CD8-positive, alpha-beta memory T cell (primary cell): ENCODE data around the gene RNF13. TPM values are rescaled to one million over a fixed set of nuclear protein-coding genes. Genes with fewer than 3 reads are reported as not detected.
"Not testable (repeated sequence)": the region's sequence is repeated elsewhere in the genome, so short reads cannot be mapped to it uniquely, and the experiment has no call there.

Source experiments
- CTCF ChIA-PET: fragments of 350-600 bp; sonication (Branson Sonifier 250); formaldehyde crosslinking; loops from one replicate; lab custom pipeline; 2021; ENCODE audit warnings: antibody characterized with exemption; lab: Charles Lee
- POLR2A ChIA-PET: fragments of 350-600 bp; sonication (Branson Sonifier 250); formaldehyde crosslinking; loops from one replicate; lab custom pipeline; 2021; ENCODE audit warnings: antibody characterized with exemption; lab: Charles Lee
- DNase-seq, 5 donors: peaks; one replicate each; pipeline versions ENCODE4 v3.0.0 to v3.0.0-alpha.2; 2020 to 2022; ENCODE audit warnings: mixed read lengths in 1 of 5
- H3K27ac ChIP-seq: one replicate; pipeline ENCODE4 v1.7.0; 2013; ENCODE audit warnings: low read depth, mild to moderate bottlenecking, low read length, moderate library complexity
- H3K27me3 ChIP-seq: 2 replicates; pipeline ENCODE4 v1.7.0; 2013; ENCODE audit warnings: low read length, mild to moderate bottlenecking; ENCODE audit not compliant: insufficient read depth, poor library complexity, severe bottlenecking
- H3K36me3 ChIP-seq: 2 replicates; pipeline ENCODE4 v1.7.0; 2013; ENCODE audit warnings: mild to moderate bottlenecking, low read length, moderate library complexity; ENCODE audit not compliant: insufficient read depth
- H3K4me1 ChIP-seq: 2 replicates; pipeline ENCODE4 v1.7.0; 2013; ENCODE audit warnings: mild to moderate bottlenecking, low read length, moderate library complexity; ENCODE audit not compliant: insufficient read depth
- H3K4me3 ChIP-seq: 2 replicates; pipeline ENCODE4 v1.7.0; 2013; ENCODE audit warnings: mild to moderate bottlenecking, low read length
- H3K9me3 ChIP-seq: 2 replicates; pipeline ENCODE4 v1.7.0; 2013; ENCODE audit warnings: mild to moderate bottlenecking, low read length
- H3K27ac Mint-ChIP-seq, 8 donors: one replicate each; pipeline ENCODE4 v1.8.0; 2020 to 2021; ENCODE audit warnings: mixed read lengths in 8 of 8, mild to moderate bottlenecking in 6 of 8, inconsistent platforms in 3 of 8, moderate library complexity in 3 of 8
- H3K27me3 Mint-ChIP-seq, 2 donors: one replicate each; pipeline ENCODE4 v1.8.0; 2020 to 2021; ENCODE audit warnings: mixed read lengths in 2 of 2, mild to moderate bottlenecking in 1 of 2, moderate library complexity in 1 of 2
- H3K36me3 Mint-ChIP-seq, 3 donors: one replicate each; pipeline ENCODE4 v1.8.0; 2020 to 2021; ENCODE audit warnings: mixed read lengths in 3 of 3, inconsistent platforms in 1 of 3, mild to moderate bottlenecking in 1 of 3
- H3K4me1 Mint-ChIP-seq, 3 donors: one replicate each; pipeline ENCODE4 v1.8.0; 2020 to 2021; ENCODE audit warnings: mixed read lengths in 3 of 3, inconsistent platforms in 1 of 3, mild to moderate bottlenecking in 1 of 3
- H3K4me3 Mint-ChIP-seq, 7 donors: one replicate each; pipeline ENCODE4 v1.8.0; 2020 to 2021; ENCODE audit warnings: mixed read lengths in 7 of 7, mild to moderate bottlenecking in 6 of 7, moderate library complexity in 4 of 7, inconsistent platforms in 2 of 7
- H3K9me3 Mint-ChIP-seq, 5 donors: one replicate each; pipeline ENCODE4 v1.8.0; 2020 to 2022; ENCODE audit warnings: mixed read lengths in 5 of 5, mild to moderate bottlenecking in 3 of 5, moderate library complexity in 2 of 5, inconsistent platforms in 1 of 5
- polyA plus RNA-seq: library from polyadenylated mRNA; unstranded; fragments of 300-500 nt; fragmentation: Illumina TruSeq; gene quantifications from one replicate; pipeline ENCODE4 v1.2.3, GENCODE V29; 2021
- total RNA-seq, 2 experiments: library from RNA; stranded (reverse); gene quantifications; one replicate each; pipeline ENCODE4 v1.2.3, GENCODE V29; 2021

RNF13 gene
- total and polyA plus RNA-seq, 3 experiments from 2014 or later = 33.5 to 110 (median 33.6) TPM

DNA sequence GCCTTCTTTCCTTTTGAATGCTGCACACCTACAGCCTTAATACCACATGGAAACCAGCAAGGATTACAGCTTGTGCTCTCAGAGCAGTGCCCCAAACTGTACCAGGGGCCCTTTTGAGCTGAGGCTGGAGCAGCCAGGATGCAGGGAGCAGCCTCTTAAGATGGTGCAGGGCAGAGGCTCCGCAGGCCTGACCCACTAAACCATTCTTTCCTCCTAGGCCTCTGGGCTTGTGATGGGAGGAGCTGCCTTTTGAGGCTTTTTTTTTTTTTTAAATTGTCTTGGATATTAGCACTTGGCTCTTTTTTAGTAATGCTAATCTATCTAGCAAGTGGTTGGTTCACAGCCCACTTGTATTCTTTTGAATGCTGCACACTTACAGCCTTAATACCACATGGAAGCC lies 120.0 kb downstream of the RNF13 start:
- Mint-ChIP-seq H3K36me3 (peaks cover 12 to 42% (median 19%) of the 10 kb centered on the region in 3 donors), H3K4me1 (peaks cover 17 to 36% (median 31%) of the 10 kb centered on the region in 3 donors), H3K27me3 (no peaks in the 10 kb centered on the region), H3K27ac (peak overlapping the region in 1 of 8 donors; percentile 21), H3K9me3 (no peaks in the 10 kb centered on the region), H3K4me3 (no peak overlapping the region)
- H3K4me1 ChIP-seq = peaks cover 4% of the 10 kb centered on the region
- H3K4me3 ChIP-seq = no peak overlapping the region
- H3K36me3 ChIP-seq = no peaks in the 10 kb centered on the region
- no peak overlapping the region for H3K27ac ChIP-seq
- no peak for DNase-seq
- CTCF ChIA-PET = no interaction called here
- H3K27me3 ChIP-seq = no peaks in the 10 kb centered on the region
- no peaks in the 10 kb centered on the region for H3K9me3 ChIP-seq
- POLR2A ChIA-PET = no interaction called here

DNA sequence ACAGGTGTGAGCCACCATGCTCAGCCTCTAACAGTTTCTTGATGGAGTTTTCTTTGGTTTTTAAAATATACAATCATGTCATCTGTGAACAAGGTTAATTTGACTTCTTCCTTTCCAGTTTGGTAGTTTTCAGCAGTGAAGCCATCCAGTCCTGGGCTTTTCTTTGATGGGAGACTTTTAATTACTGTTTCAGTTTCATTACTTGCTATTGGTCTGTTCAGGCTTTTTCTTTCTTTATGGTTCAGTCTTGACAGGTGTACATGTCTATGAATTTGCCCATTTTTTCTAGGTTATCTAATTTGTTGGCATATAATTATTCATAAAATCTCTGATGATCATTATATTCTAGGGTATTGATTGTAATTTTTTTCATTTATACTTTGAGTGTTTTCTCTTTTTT lies 120.8 kb downstream of the RNF13 start:
- Mint-ChIP-seq H3K4me1 (peaks cover 17 to 40% (median 36%) of the 10 kb centered on the region in 3 donors), H3K9me3 (no peaks in the 10 kb centered on the region), H3K4me3 (no peak overlapping the region), H3K36me3 (peaks cover 11 to 41% (median 15%) of the 10 kb centered on the region in 3 donors), H3K27ac (peak overlapping the region in 5 of 8 donors; percentile 15 to 58 (median 48)), H3K27me3 (no peaks in the 10 kb centered on the region)
- POLR2A ChIA-PET = no interaction called here
- no peaks in the 10 kb centered on the region for H3K27me3 ChIP-seq
- DNase-seq = no peak
- CTCF ChIA-PET = no interaction called here
- no peak overlapping the region for H3K27ac ChIP-seq
- H3K36me3 ChIP-seq = no peaks in the 10 kb centered on the region
- H3K4me1 ChIP-seq = peaks cover 4% of the 10 kb centered on the region
- H3K4me3 ChIP-seq = no peak overlapping the region
- no peaks in the 10 kb centered on the region for H3K9me3 ChIP-seq

- no peaks in the 10 kb centered on the region for H3K27me3 Mint-ChIP-seq
- Histone ChIP-seq H3K27me3 (no peaks in the 10 kb centered on the region), H3K4me1 (peaks cover 4% of the 10 kb centered on the region), H3K9me3 (no peaks in the 10 kb centered on the region), H3K36me3 (no peaks in the 10 kb centered on the region), H3K4me3 (no peak overlapping the region), H3K27ac (no peak overlapping the region)
- POLR2A ChIA-PET = no interaction called here
- H3K36me3 Mint-ChIP-seq = peaks cover 14 to 42% (median 15%) of the 10 kb centered on the region in 3 donors
- DNase-seq = no peak
- H3K9me3 Mint-ChIP-seq = no peaks in the 10 kb centered on the region
- no peak overlapping the region for H3K4me3 Mint-ChIP-seq
- CTCF ChIA-PET = no interaction called here
- peaks cover 17 to 43% (median 42%) of the 10 kb centered on the region in 3 donors for H3K4me1 Mint-ChIP-seq
- H3K27ac Mint-ChIP-seq = peak overlapping the region in 2 of 8 donors; percentile 43 to 58
These were observed 121.5 kb downstream of the RNF13 start for GRCh38 chr3:149934524-149934923.

GRCh38 chr3:149936812-149937230 lies 123.8 kb downstream of the RNF13 start:
- H3K36me3 Mint-ChIP-seq = peaks cover 9 to 35% (median 13%) of the 10 kb centered on the region in 3 donors
- no peaks in the 10 kb centered on the region for H3K27me3 ChIP-seq
- H3K4me1 Mint-ChIP-seq = peaks cover 19 to 42% (median 40%) of the 10 kb centered on the region in 3 donors
- H3K9me3 Mint-ChIP-seq = no peaks in the 10 kb centered on the region
- ChIA-PET POLR2A (no interaction called here), CTCF (interaction anchor here (0.6 to 2.4 kb wide), 10 partner anchors 9 to 1053 kb away, joined by 3 to 10 read pairs (median 4); no protein-coding TSS in a partner anchor)
- H3K4me1 ChIP-seq = peaks cover 4% of the 10 kb centered on the region
- no peak overlapping the region for H3K4me3 ChIP-seq
- H3K27ac Mint-ChIP-seq = peak overlapping the region in 1 of 8 donors; percentile 2
- no peaks in the 10 kb centered on the region for H3K9me3 ChIP-seq
- H3K4me3 Mint-ChIP-seq = peak overlapping the region in 1 of 7 donors; percentile 57
- no peaks in the 10 kb centered on the region for H3K36me3 ChIP-seq
- no peaks in the 10 kb centered on the region for H3K27me3 Mint-ChIP-seq
- no peak overlapping the region for H3K27ac ChIP-seq
- DNase-seq = peak; percentile 6 to 53 (median 18)

- H3K27ac Mint-ChIP-seq, H3K9me3 ChIP-seq, H3K9me3 Mint-ChIP-seq, POLR2A ChIA-PET, H3K36me3 ChIP-seq, H3K27me3 ChIP-seq, H3K27ac ChIP-seq, H3K4me3 ChIP-seq, H3K4me3 Mint-ChIP-seq, DNase-seq, H3K27me3 Mint-ChIP-seq, H3K4me1 ChIP-seq: not testable (repeated sequence)
- peaks cover 19 to 52% (median 43%) of the 10 kb centered on the region in 3 donors for H3K4me1 Mint-ChIP-seq
- peaks cover 13 to 39% (median 17%) of the 10 kb centered on the region in 3 donors for H3K36me3 Mint-ChIP-seq
- CTCF ChIA-PET = interaction anchor here (1.6 to 1.9 kb wide), 2 partner anchors 7 to 246 kb away, joined by 4 to 6 read pairs; no protein-coding TSS in a partner anchor
These were observed 125.5 kb downstream of the RNF13 start for GRCh38 chr3:149938392-149939055.

- peaks cover 4% of the 10 kb centered on the region for H3K4me1 ChIP-seq
- ChIA-PET CTCF (no interaction called here), POLR2A (no interaction called here)
- H3K36me3 ChIP-seq = no peaks in the 10 kb centered on the region
- H3K9me3 Mint-ChIP-seq = peaks cover 0 to 8% (median 2%) of the 10 kb centered on the region in 5 donors
- H3K27me3 Mint-ChIP-seq = no peaks in the 10 kb centered on the region
- peaks cover 11 to 35% (median 21%) of the 10 kb centered on the region in 3 donors for H3K36me3 Mint-ChIP-seq
- DNase-seq = no peak
- no peak overlapping the region for H3K4me3 Mint-ChIP-seq
- no peaks in the 10 kb centered on the region for H3K27me3 ChIP-seq
- peaks cover 20 to 44% (median 40%) of the 10 kb centered on the region in 3 donors for H3K4me1 Mint-ChIP-seq
- no peak overlapping the region for H3K27ac ChIP-seq
- no peak overlapping the region for H3K4me3 ChIP-seq
- no peak overlapping the region for H3K27ac Mint-ChIP-seq
- no peaks in the 10 kb centered on the region for H3K9me3 ChIP-seq
These were observed 128.2 kb downstream of the RNF13 start for GRCh38 chr3:149941186-149941585.

DNA sequence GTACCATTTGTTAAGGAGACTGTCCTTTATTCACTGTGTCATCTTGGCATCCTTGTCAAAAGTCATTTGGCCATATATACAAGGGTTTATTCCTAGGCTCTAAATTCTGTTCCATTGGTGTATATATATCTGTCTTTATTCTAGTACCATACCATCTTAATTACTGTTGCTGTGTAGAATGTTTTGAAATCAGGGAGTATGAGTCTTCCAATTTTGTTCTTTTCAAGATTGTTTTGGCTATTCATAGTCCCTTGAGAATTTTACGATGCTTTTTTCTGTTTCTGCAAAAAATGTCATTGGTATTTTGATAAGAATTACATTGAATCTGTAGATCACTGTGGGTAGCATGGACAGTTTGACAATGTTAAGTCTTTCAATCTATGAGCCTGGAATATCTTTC lies 128.9 kb downstream of the RNF13 start:
- Histone ChIP-seq H3K9me3 (no peaks in the 10 kb centered on the region), H3K27me3 (no peaks in the 10 kb centered on the region), H3K4me3 (no peak overlapping the region), H3K36me3 (no peaks in the 10 kb centered on the region), H3K4me1 (peaks cover under 1% of the 10 kb centered on the region), H3K27ac (no peak overlapping the region)
- H3K36me3 Mint-ChIP-seq = peaks cover 11 to 40% (median 21%) of the 10 kb centered on the region in 3 donors
- peaks cover 0 to 8% (median 2%) of the 10 kb centered on the region in 5 donors for H3K9me3 Mint-ChIP-seq
- peaks cover 22 to 45% (median 40%) of the 10 kb centered on the region in 3 donors for H3K4me1 Mint-ChIP-seq
- H3K4me3 Mint-ChIP-seq = no peak overlapping the region
- POLR2A ChIA-PET = no interaction called here
- CTCF ChIA-PET = no interaction called here
- no peak overlapping the region for H3K27ac Mint-ChIP-seq
- no peak for DNase-seq
- H3K27me3 Mint-ChIP-seq = no peaks in the 10 kb centered on the region

DNA sequence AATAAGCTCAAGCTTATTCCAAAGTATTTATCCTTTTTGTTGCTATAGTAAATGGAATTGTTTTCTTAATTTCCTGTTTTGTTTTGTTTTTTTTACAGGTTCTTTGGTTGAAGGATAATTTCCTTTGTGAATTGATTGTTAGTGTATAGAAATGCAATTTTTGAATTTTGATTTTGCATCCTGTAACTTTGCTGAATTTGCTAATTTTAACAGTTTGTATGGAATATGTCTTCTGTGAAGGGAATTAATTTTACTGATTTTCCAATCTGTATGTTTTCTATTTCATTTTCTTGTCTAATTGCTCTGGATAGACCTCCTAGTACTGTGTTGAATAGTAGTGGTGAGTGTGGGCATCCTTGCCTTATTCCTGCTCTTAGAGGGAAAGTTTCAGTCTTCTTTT lies 129.4 kb downstream of the RNF13 start:
- H3K4me3 Mint-ChIP-seq = no peak overlapping the region
- Histone ChIP-seq H3K27ac (no peak overlapping the region), H3K27me3 (no peaks in the 10 kb centered on the region), H3K9me3 (no peaks in the 10 kb centered on the region), H3K4me1 (no peaks in the 10 kb centered on the region), H3K4me3 (no peak overlapping the region), H3K36me3 (no peaks in the 10 kb centered on the region)
- peaks cover 0 to 8% (median 2%) of the 10 kb centered on the region in 5 donors for H3K9me3 Mint-ChIP-seq
- ChIA-PET CTCF (no interaction called here), POLR2A (no interaction called here)
- H3K27me3 Mint-ChIP-seq = no peaks in the 10 kb centered on the region
- H3K27ac Mint-ChIP-seq = no peak overlapping the region
- peaks cover 22 to 43% (median 38%) of the 10 kb centered on the region in 3 donors for H3K4me1 Mint-ChIP-seq
- H3K36me3 Mint-ChIP-seq = peaks cover 13 to 40% (median 21%) of the 10 kb centered on the region in 3 donors
- no peak for DNase-seq
